SK-N-SH treated with all-trans-retinoic acid at 6 μM for 48 hours (cell line): ENCODE results near the gene NME9.

Source experiments
- ATAC-seq: fragments of 200-7000 bp; cut with Tn5 transposase; 3 replicates; pipeline ENCODE4 v1.9.1; 2020; ENCODE audit warnings: mild to moderate bottlenecking, moderate library complexity
- ARNTL ChIP-seq: fragments of 450-650 bp; formaldehyde crosslinking; IDR thresholded peaks from 2 replicates; pipeline ENCODE4 v1.5.0; 2020; ENCODE audit warnings: low read depth, mild to moderate bottlenecking, moderate library complexity, borderline replicate concordance
- BACH2 ChIP-seq: fragments of 250-450 bp; sonication (Bioruptor Pico); IDR thresholded peaks from 2 replicates; pipeline ENCODE4 v1.9.0; 2021; ENCODE audit warnings: mild to moderate bottlenecking, borderline replicate concordance
- CREB5 ChIP-seq: fragments of 250-450 bp; sonication (Bioruptor Pico); IDR thresholded peaks from 2 replicates; pipeline ENCODE4 v1.5.1; 2020; ENCODE audit warnings: low read depth, mild to moderate bottlenecking, moderate library complexity
- CSDC2 ChIP-seq: fragments of 250-450 bp; sonication (Bioruptor Pico); IDR thresholded peaks from 2 replicates; pipeline ENCODE4 v1.5.0; 2020; ENCODE audit warnings: mild to moderate bottlenecking, moderate library complexity
- CSRNP3 ChIP-seq: fragments of 250-450 bp; sonication (Bioruptor Pico); IDR thresholded peaks from 2 replicates; pipeline ENCODE4 v1.5.1; 2021; ENCODE audit warnings: mild to moderate bottlenecking, moderate library complexity
- ESRRG ChIP-seq: fragments of 250-450 bp; sonication (Bioruptor Pico); IDR thresholded peaks from 2 replicates; pipeline ENCODE4 v1.6.1; 2021; ENCODE audit warnings: mild to moderate bottlenecking
- GLIS3 ChIP-seq: fragments of 250-450 bp; sonication (Bioruptor Pico); IDR thresholded peaks from 2 replicates; pipeline ENCODE4 v1.5.0; 2020; ENCODE audit warnings: mild to moderate bottlenecking, moderate library complexity
- ISL1 ChIP-seq: fragments of 250-450 bp; sonication (Bioruptor Pico); IDR thresholded peaks from 2 replicates; pipeline ENCODE4 v2.1.2; 2022; ENCODE audit warnings: mild to moderate bottlenecking, moderate library complexity
- OSR1 ChIP-seq: fragments of 250-450 bp; sonication (Bioruptor Pico); IDR thresholded peaks from 2 replicates; pipeline ENCODE4 v1.8.0; 2022; ENCODE audit warnings: moderate library complexity, mild to moderate bottlenecking, inconsistent platforms
- PATZ1 ChIP-seq: fragments of 250-450 bp; sonication (Bioruptor Pico); IDR thresholded peaks from 2 replicates; pipeline ENCODE4 v1.8.0; 2020; ENCODE audit warnings: mild to moderate bottlenecking, moderate library complexity, borderline replicate concordance
- POU6F1 ChIP-seq: fragments of 250-450 bp; sonication (Bioruptor Pico); IDR thresholded peaks from 2 replicates; pipeline ENCODE4 v1.8.0; 2021; ENCODE audit warnings: low read depth, mild to moderate bottlenecking, moderate library complexity, borderline replicate concordance
- PPARA ChIP-seq: fragments of 250-450 bp; sonication (Bioruptor Pico); IDR thresholded peaks from 2 replicates; pipeline ENCODE4 v1.5.0; 2020; ENCODE audit warnings: mild to moderate bottlenecking, borderline replicate concordance
- RARB ChIP-seq: fragments of 250-450 bp; sonication (Bioruptor Pico); IDR thresholded peaks from 2 replicates; pipeline ENCODE4 v1.8.0; 2021; ENCODE audit warnings: mild to moderate bottlenecking, moderate library complexity
- SNAI2 ChIP-seq: fragments of 250-450 bp; sonication (Bioruptor Pico); IDR thresholded peaks from 2 replicates; pipeline ENCODE4 v1.5.0; 2020; ENCODE audit warnings: mild to moderate bottlenecking, moderate library complexity
- TCF4 ChIP-seq: fragments of 250-450 bp; sonication (Bioruptor Pico); IDR thresholded peaks from 2 replicates; pipeline ENCODE4 v1.8.0; 2021; ENCODE audit warnings: mild to moderate bottlenecking, moderate library complexity, borderline replicate concordance
- TOX ChIP-seq: fragments of 250-450 bp; sonication (Bioruptor Pico); IDR thresholded peaks from 2 replicates; pipeline ENCODE4 v1.8.0; 2021; ENCODE audit warnings: mild to moderate bottlenecking, moderate library complexity, borderline replicate concordance
- TSHZ2 ChIP-seq: fragments of 250-450 bp; sonication (Bioruptor Pico); IDR thresholded peaks from 2 replicates; pipeline ENCODE4 v1.5.0; 2020; ENCODE audit warnings: mild to moderate bottlenecking, moderate library complexity
- ZC3H10 ChIP-seq: fragments of 250-450 bp; sonication (Bioruptor Pico); IDR thresholded peaks from 2 replicates; pipeline ENCODE4 v1.5.1; 2021; ENCODE audit warnings: mild to moderate bottlenecking, moderate library complexity
- ZFP3 ChIP-seq: fragments of 250-450 bp; sonication (Bioruptor Pico); IDR thresholded peaks from 2 replicates; pipeline ENCODE4 v1.5.0; 2020; ENCODE audit warnings: mild to moderate bottlenecking, moderate library complexity
- ZFP30 ChIP-seq: fragments of 450-650 bp; formaldehyde crosslinking; IDR thresholded peaks from 2 replicates; pipeline ENCODE4 v1.5.0; 2022; ENCODE audit warnings: mild to moderate bottlenecking, moderate library complexity
- ZNF565 ChIP-seq: fragments of 450-650 bp; formaldehyde crosslinking; conservative IDR thresholded peaks from 2 replicates; pipeline ENCODE4 v1.5.0; 2020; ENCODE audit warnings: low read depth, mild to moderate bottlenecking, moderate library complexity
- ZNF70 ChIP-seq: fragments of 450-650 bp; formaldehyde crosslinking; IDR thresholded peaks from 2 replicates; pipeline ENCODE4 v1.5.0; 2020; ENCODE audit warnings: mild to moderate bottlenecking, moderate library complexity
- ZNF8 ChIP-seq: fragments of 450-650 bp; formaldehyde crosslinking; IDR thresholded peaks from 2 replicates; pipeline ENCODE4 v1.5.0; 2020; ENCODE audit warnings: mild to moderate bottlenecking, moderate library complexity

NME9 gene

GRCh38 chr3:138351916-138352550 lies 22.4 kb upstream of the NME9 start:
- TF ChIP-seq ZFP3 (CRISPR knock-in tag) = no peak
- no peak for TF ChIP-seq TCF4 (CRISPR knock-in tag)
- TF ChIP-seq POU6F1 (CRISPR knock-in tag) = no peak
- TF ChIP-seq OSR1 (CRISPR knock-in tag) = no peak
- TF ChIP-seq ESRRG = no peak
- TF ChIP-seq CSRNP3 = no peak
- TF ChIP-seq GLIS3 (CRISPR knock-in tag) = no peak
- no peak for TF ChIP-seq TSHZ2 (CRISPR knock-in tag)
- no peak for TF ChIP-seq SNAI2
- no peak for TF ChIP-seq ZNF70 (CRISPR knock-in tag)
- TF ChIP-seq CREB5 (CRISPR knock-in tag) = no peak
- TF ChIP-seq ISL1 (CRISPR knock-in tag) = no peak
- no peak for TF ChIP-seq ZC3H10 (CRISPR knock-in tag)
- TF ChIP-seq RARB = no peak
- TF ChIP-seq ARNTL (CRISPR knock-in tag) = no peak
- no peak for TF ChIP-seq TOX
- TF ChIP-seq PPARA (CRISPR knock-in tag) = no peak
- TF ChIP-seq BACH2 (CRISPR knock-in tag) = no peak
- TF ChIP-seq CSDC2 (CRISPR knock-in tag) = no peak
- no peak for ATAC-seq

GRCh38 chr3:138351151-138351550 lies 21.5 kb upstream of the NME9 start:
- no peak for TF ChIP-seq CSDC2 (CRISPR knock-in tag)
- TF ChIP-seq ZNF70 (CRISPR knock-in tag) = no peak
- TF ChIP-seq ZFP30 (CRISPR knock-in tag) = no peak
- TF ChIP-seq ZNF8 (CRISPR knock-in tag) = no peak
- no peak for TF ChIP-seq ZNF565 (CRISPR knock-in tag)
- TF ChIP-seq ISL1 (CRISPR knock-in tag) = no peak
- TF ChIP-seq ZFP3 (CRISPR knock-in tag) = no peak
- TF ChIP-seq OSR1 (CRISPR knock-in tag) = no peak
- no peak for TF ChIP-seq TSHZ2 (CRISPR knock-in tag)
- TF ChIP-seq GLIS3 (CRISPR knock-in tag) = no peak
- no peak for TF ChIP-seq RARB
- TF ChIP-seq TOX = no peak
- no peak for TF ChIP-seq ARNTL (CRISPR knock-in tag)
- no peak for TF ChIP-seq POU6F1 (CRISPR knock-in tag)
- no peak for TF ChIP-seq BACH2 (CRISPR knock-in tag)
- no peak for TF ChIP-seq CREB5 (CRISPR knock-in tag)
- no peak for TF ChIP-seq PPARA (CRISPR knock-in tag)
- no peak for TF ChIP-seq PATZ1 (CRISPR knock-in tag)
- no peak for ATAC-seq
